ENCODE results near the gene COX15. TPM values are rescaled to one million over a fixed set of nuclear protein-coding genes. Genes with fewer than 3 reads are reported as not detected.

COX15 gene
- total and polyA plus RNA-seq, 2 of the 8 experiments (the other 6 are each of a cell fraction or from before 2014, with no cell fraction given) = 17.5 to 36.6 TPM

- no peak for TF ChIP-seq CHD7 (IDR thresholded peaks at IDR 0.05; ENCODE audit: insufficient replicate concordance, low read length)
- no peak for TF ChIP-seq ATF3 (IDR thresholded peaks at IDR 0.05; ENCODE audit: insufficient read depth, low read depth, low read length)
- no peak for TF ChIP-seq TCF12 (IDR thresholded peaks at IDR 0.05; ENCODE audit: low read depth, low read length)
- no peak for TF ChIP-seq SP1 (IDR thresholded peaks at IDR 0.05; ENCODE audit: low read depth, low read length)
- TF ChIP-seq EGR1 (IDR thresholded peaks at IDR 0.05; ENCODE audit: borderline replicate concordance, low read depth, low read length) = no peak
- no peak for TF ChIP-seq RBBP5 (IDR thresholded peaks at IDR 0.05; ENCODE audit: borderline replicate concordance, low read depth, low read length)
Observed at GRCh38 chr10:99766302-99766681, 34.4 kb upstream of the COX15 start (continued).
